ENCODE results near the gene GNAS.
"Not testable (repeated sequence)": the region's sequence is repeated elsewhere in the genome, so short reads cannot be mapped to it uniquely, and the experiment has no call there.

GNAS gene

GRCh38 chr20:58852543-58853271 is at the start of gene GNAS:
GNAS (plus strand) TSS chr20:58852716.
- DNase-seq, result no peak

GRCh38 chr20:58803533-58803932 is 49.0 kb upstream of the GNAS start:
- DNase-seq, result no peak

GRCh38 chr20:58807801-58808200 is 44.7 kb upstream of the GNAS start:
- DNase-seq, result no peak

GRCh38 chr20:58808271-58809046 is 44.1 kb upstream of the GNAS start:
- no peak for DNase-seq

GRCh38 chr20:58810116-58810878 is 42.2 kb upstream of the GNAS start:
- DNase-seq, result no peak

- no peak for DNase-seq
These were observed 41.7 kb upstream of the GNAS start for GRCh38 chr20:58810879-58811250.

GRCh38 chr20:58811334-58811733 is 41.2 kb upstream of the GNAS start:
- no peak for DNase-seq

- DNase-seq, result no peak
These were observed 39.1 kb upstream of the GNAS start for GRCh38 chr20:58813369-58813768.

- no peak for DNase-seq
These were observed 37.1 kb upstream of the GNAS start for GRCh38 chr20:58815448-58815847.

GRCh38 chr20:58816051-58816450 is 36.5 kb upstream of the GNAS start:
- no peak for DNase-seq

GRCh38 chr20:58816957-58817651 is 35.4 kb upstream of the GNAS start:
- DNase-seq, result no peak

GRCh38 chr20:58817748-58818147 is 34.8 kb upstream of the GNAS start:
- no peak for DNase-seq

GRCh38 chr20:58818586-58819285 is 33.8 kb upstream of the GNAS start:
- DNase-seq, result no peak

- DNase-seq, result no peak
These were observed 32.6 kb upstream of the GNAS start for GRCh38 chr20:58819921-58820320.

GRCh38 chr20:58820515-58820914 is 32.0 kb upstream of the GNAS start:
- DNase-seq, result not testable (repeated sequence)

- no peak for DNase-seq
These were observed 30.4 kb upstream of the GNAS start for GRCh38 chr20:58822149-58822548.

GRCh38 chr20:58822748-58823730 is 29.5 kb upstream of the GNAS start:
- no peak for DNase-seq

GRCh38 chr20:58824843-58825242 is 27.7 kb upstream of the GNAS start:
- DNase-seq, result no peak

GRCh38 chr20:58825450-58825849 is 27.1 kb upstream of the GNAS start:
- no peak for DNase-seq

GRCh38 chr20:58826271-58826670 is 26.2 kb upstream of the GNAS start:
- no peak for DNase-seq

GRCh38 chr20:58828136-58828535 is 24.4 kb upstream of the GNAS start:
- DNase-seq, result no peak
